HUDEP-2 (cell line): ENCODE results near the gene TRIM47.

ENCODE experiments used
- DNase-seq, 76 experiments: peaks; one replicate each; lab custom pipeline; 2025; ENCODE audit not compliant: unreplicated experiment in 76 of 76; lab: John Stamatoyannopoulos, UW

The TRIM47 gene

GRCh38 chr17:75834928-75835653, 43.3 kb downstream of the TRIM47 start:
- DNase-seq = no peak

GRCh38 chr17:75834279-75834920, 44.0 kb downstream of the TRIM47 start:
- no peak for DNase-seq

GRCh38 chr17:75832652-75833400, 45.6 kb downstream of the TRIM47 start:
- DNase-seq = no peak

GRCh38 chr17:75832164-75832651, 46.2 kb downstream of the TRIM47 start:
- no peak for DNase-seq

- no peak for DNase-seq
These were observed 47.3 kb downstream of the TRIM47 start for GRCh38 chr17:75831032-75831571.

GRCh38 chr17:75830164-75831031, 48.0 kb downstream of the TRIM47 start:
- no peak for DNase-seq

- no peak for DNase-seq
These were observed 48.6 kb downstream of the TRIM47 start for GRCh38 chr17:75829747-75830146.

GRCh38 chr17:75828741-75829140, 49.6 kb downstream of the TRIM47 start:
- no peak for DNase-seq

- DNase-seq = no peak
These were observed 50.3 kb downstream of the TRIM47 start for GRCh38 chr17:75828076-75828400.

GRCh38 chr17:75827308-75828075, 50.9 kb downstream of the TRIM47 start:
- DNase-seq = peak in 16 of 76 experiments; percentile 5 to 36 (median 24)

- no peak for DNase-seq
These were observed 51.6 kb downstream of the TRIM47 start for GRCh38 chr17:75826561-75827307.

- DNase-seq = no peak
These were observed 52.5 kb downstream of the TRIM47 start for GRCh38 chr17:75825748-75826370.

- DNase-seq = no peak
These were observed 53.2 kb downstream of the TRIM47 start for GRCh38 chr17:75825149-75825552.

GRCh38 chr17:75824666-75825065, 53.7 kb downstream of the TRIM47 start:
- DNase-seq = no peak
